ENCODE results near the gene CDH4.

DNA sequence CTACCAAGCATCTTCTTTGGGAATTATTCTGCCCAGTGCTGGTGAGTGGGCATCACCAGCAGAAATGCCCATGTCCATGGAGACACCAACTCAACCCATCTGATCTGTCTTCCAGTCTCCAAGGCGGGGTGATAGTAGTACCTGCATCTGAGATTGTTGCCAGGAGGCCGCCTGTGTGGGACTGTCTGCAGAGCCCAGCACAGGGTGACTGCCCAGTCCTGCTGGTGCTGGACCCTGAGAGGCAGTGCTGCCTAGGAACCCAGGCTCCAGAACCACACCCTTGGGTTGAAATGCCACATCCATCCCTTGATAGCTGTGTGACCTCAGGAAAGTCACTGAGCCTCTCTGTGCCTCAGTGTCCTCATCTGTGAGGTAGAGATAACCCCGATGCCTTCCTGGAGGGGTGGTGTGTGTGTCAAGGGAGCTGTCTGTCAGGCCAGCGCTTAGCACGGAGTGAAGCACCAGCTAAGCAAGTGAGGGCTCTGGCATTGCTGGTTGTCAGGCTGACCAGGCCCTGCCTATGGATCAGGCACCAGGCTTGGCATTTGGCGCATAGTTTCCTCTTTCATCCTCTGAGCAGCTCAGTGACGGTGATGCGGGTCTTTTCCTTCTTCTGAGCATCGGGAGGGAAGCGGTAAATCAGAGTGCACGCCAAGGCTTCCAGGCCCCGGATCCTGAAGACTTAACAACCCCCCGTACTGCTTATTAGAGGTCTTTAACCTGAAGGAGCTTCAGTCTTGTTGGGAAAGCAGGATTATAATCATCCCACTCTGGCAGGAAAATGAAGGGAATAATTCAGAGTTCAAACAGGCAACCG lies 268.2 kb downstream of the CDH4 start:
- TF ChIP-seq, protein P1, sequence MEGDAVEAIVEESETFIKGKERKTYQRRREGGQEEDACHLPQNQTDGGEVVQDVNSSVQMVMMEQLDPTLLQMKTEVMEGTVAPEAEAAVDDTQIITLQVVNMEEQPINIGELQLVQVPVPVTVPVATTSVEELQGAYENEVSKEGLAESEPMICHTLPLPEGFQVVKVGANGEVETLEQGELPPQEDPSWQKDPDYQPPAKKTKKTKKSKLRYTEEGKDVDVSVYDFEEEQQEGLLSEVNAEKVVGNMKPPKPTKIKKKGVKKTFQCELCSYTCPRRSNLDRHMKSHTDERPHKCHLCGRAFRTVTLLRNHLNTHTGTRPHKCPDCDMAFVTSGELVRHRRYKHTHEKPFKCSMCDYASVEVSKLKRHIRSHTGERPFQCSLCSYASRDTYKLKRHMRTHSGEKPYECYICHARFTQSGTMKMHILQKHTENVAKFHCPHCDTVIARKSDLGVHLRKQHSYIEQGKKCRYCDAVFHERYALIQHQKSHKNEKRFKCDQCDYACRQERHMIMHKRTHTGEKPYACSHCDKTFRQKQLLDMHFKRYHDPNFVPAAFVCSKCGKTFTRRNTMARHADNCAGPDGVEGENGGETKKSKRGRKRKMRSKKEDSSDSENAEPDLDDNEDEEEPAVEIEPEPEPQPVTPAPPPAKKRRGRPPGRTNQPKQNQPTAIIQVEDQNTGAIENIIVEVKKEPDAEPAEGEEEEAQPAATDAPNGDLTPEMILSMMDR (IDR thresholded peaks at IDR 0.05): no peak
- no peak for TF ChIP-seq POLR2A (IDR thresholded peaks at IDR 0.05)
- no peak for TF ChIP-seq EP300 (IDR thresholded peaks at IDR 0.05)

Data from ovary (tissue), 3 donors.